HepG2 (cell line): ENCODE measurements around the gene OBSL1.

Experiments
- ETV6 ChIP-seq: sonication (generic); formaldehyde crosslinking; conservative IDR thresholded peaks from 2 replicates; pipeline ENCODE4 v1.4.0; 2020; ENCODE audit warnings: missing genetic modification reagents
- FOSL1 ChIP-seq: sonication (generic); formaldehyde crosslinking; IDR thresholded peaks from 2 replicates; pipeline ENCODE4 v1.9.0; 2021; ENCODE audit warnings: missing genetic modification reagents, borderline replicate concordance
- FOXM1 ChIP-seq: sonication (generic); formaldehyde crosslinking; IDR thresholded peaks from 2 replicates; pipeline ENCODE4 v1.5.0; 2020; ENCODE audit warnings: missing genetic modification reagents
- GATAD2A ChIP-seq: IDR thresholded peaks from 2 replicates; pipeline ENCODE4 v1.6.1; 2016
- ISL2 ChIP-seq: sonication (generic); formaldehyde crosslinking; IDR thresholded peaks from 2 replicates; pipeline ENCODE4 v1.5.0; 2020; ENCODE audit warnings: missing genetic modification reagents
- POLR2A ChIP-seq, 2 experiments: IDR thresholded peaks; 2 replicates each; pipeline ENCODE4 v1.6.1; 2011; ENCODE audit warnings: low read depth in 2 of 2, low read length in 2 of 2, mild to moderate bottlenecking in 1 of 2, moderate library complexity in 1 of 2; ENCODE audit not compliant: insufficient read depth in 1 of 2
- RAD21 ChIP-seq: fragments of 450-650 bp; formaldehyde crosslinking; IDR thresholded peaks from 2 replicates; pipeline ENCODE4 v1.5.0; 2020; ENCODE audit warnings: mild to moderate bottlenecking
- REST ChIP-seq, 2 experiments: IDR thresholded peaks; 2 replicates each; pipeline ENCODE4 v1.6.1; 2011 to 2012; ENCODE audit warnings: low read length in 2 of 2, borderline replicate concordance in 1 of 2, low read depth in 1 of 2, mild to moderate bottlenecking in 1 of 2, moderate library complexity in 1 of 2
- U2AF2 ChIP-seq: fragments of 200-400 bp; formaldehyde crosslinking; IDR thresholded peaks from 2 replicates; pipeline ENCODE4 v1.6.1; 2017; ENCODE audit warnings: low read depth, mild to moderate bottlenecking, low read length
- ZBTB49 ChIP-seq: sonication (generic); formaldehyde crosslinking; IDR thresholded peaks from 2 replicates; pipeline ENCODE4 v1.4.0; 2020; ENCODE audit warnings: missing genetic modification reagents, borderline replicate concordance
- ZNF232 ChIP-seq: sonication (generic); formaldehyde crosslinking; IDR thresholded peaks from 2 replicates; pipeline ENCODE4 v1.4.0; 2020; ENCODE audit warnings: missing genetic modification reagents, borderline replicate concordance
- ZNF7 ChIP-seq: IDR thresholded peaks from 2 replicates; pipeline ENCODE4 v1.6.1; 2016; ENCODE audit warnings: missing biosample characterization, missing genetic modification reagents
- TF ChIP-seq, protein P1 (sequence below): sonication (generic); formaldehyde crosslinking; IDR thresholded peaks from 2 replicates; pipeline ENCODE4 v1.4.0; 2020; ENCODE audit warnings: missing genetic modification reagents
- TF ChIP-seq, protein P2 (sequence below): sonication (generic); formaldehyde crosslinking; IDR thresholded peaks from 2 replicates; pipeline ENCODE4 v1.4.0; 2020; ENCODE audit warnings: mild to moderate bottlenecking, missing genetic modification reagents

- TF ChIP-seq FOXM1 (CRISPR knock-in tag) (no peak), ZNF232 (no peak), REST (IDR thresholded peaks at IDR 0.05; ENCODE audit: borderline replicate concordance in 1 of 2, low read depth in 1 of 2, low read length in 2 of 2) (no peak), ETV6 (no peak), ISL2 (no peak), U2AF2 (no peak), POLR2A (IDR thresholded peaks at IDR 0.05; ENCODE audit: insufficient read depth in 1 of 2, low read depth in 2 of 2, low read length in 2 of 2) (no peak), RAD21 (CRISPR knock-in tag) (no peak), ZNF7 (CRISPR knock-in tag) (no peak), GATAD2A (CRISPR knock-in tag) (no peak), ZBTB49 (CRISPR knock-in tag) (no peak), FOSL1 (CRISPR knock-in tag) (no peak)
- TF ChIP-seq, protein P1, sequence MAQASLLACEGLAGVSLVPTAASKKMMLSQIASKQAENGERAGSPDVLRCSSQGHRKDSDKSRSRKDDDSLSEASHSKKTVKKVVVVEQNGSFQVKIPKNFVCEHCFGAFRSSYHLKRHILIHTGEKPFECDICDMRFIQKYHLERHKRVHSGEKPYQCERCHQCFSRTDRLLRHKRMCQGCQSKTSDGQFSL (CRISPR knock-in tag): no peak
- TF ChIP-seq, protein P2, sequence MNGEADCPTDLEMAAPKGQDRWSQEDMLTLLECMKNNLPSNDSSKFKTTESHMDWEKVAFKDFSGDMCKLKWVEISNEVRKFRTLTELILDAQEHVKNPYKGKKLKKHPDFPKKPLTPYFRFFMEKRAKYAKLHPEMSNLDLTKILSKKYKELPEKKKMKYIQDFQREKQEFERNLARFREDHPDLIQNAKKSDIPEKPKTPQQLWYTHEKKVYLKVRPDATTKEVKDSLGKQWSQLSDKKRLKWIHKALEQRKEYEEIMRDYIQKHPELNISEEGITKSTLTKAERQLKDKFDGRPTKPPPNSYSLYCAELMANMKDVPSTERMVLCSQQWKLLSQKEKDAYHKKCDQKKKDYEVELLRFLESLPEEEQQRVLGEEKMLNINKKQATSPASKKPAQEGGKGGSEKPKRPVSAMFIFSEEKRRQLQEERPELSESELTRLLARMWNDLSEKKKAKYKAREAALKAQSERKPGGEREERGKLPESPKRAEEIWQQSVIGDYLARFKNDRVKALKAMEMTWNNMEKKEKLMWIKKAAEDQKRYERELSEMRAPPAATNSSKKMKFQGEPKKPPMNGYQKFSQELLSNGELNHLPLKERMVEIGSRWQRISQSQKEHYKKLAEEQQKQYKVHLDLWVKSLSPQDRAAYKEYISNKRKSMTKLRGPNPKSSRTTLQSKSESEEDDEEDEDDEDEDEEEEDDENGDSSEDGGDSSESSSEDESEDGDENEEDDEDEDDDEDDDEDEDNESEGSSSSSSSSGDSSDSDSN (CRISPR knock-in tag): no peak
Observed at GRCh38 chr2:219616550-219616949, 45.2 kb upstream of the OBSL1 start.
